RWPE1 (cell line): ENCODE measurements around the gene VRTN.

ENCODE experiments used
- CTCF ChIA-PET: fragments of 350-600 bp; sonication (Branson Sonifier 250); formaldehyde crosslinking; extraction: SDS; loops from one replicate; lab custom pipeline; 2021; lab: Yijun Ruan, JAX
- POLR2A ChIA-PET: fragments of 400-600 bp; formaldehyde crosslinking; extraction: SDS; loops from one replicate; lab custom pipeline; 2020; ENCODE audit warnings: antibody characterized with exemption; ENCODE audit not compliant: low non-redundant PET; lab: Yijun Ruan, JAX
- DNase-seq: peaks from one replicate; pipeline ENCODE4 v3.0.0; 2012; ENCODE audit warnings: low spot score
- H3K27ac ChIP-seq: fragments of 450-650 bp; 2 replicates; pipeline ENCODE4 v1.5.1; 2017
- CTCF ChIP-seq: fragments of 450-650 bp; conservative IDR thresholded peaks from 2 replicates; pipeline ENCODE4 v1.5.1; 2017; ENCODE audit warnings: low read depth, mild to moderate bottlenecking

Gene VRTN

GRCh38 chr14:74347795-74348100 is 523 bp upstream of the VRTN start:
- CTCF ChIA-PET: interaction anchor here (0.6 kb wide), 1 partner anchor 90 kb away, joined by 4 read pairs; no protein-coding TSS in a partner anchor

GRCh38 chr14:74348735-74349463 is 628 bp downstream of the VRTN start:
- TF ChIP-seq CTCF: no peak
- CTCF ChIA-PET: no interaction called here
- no peak for DNase-seq
- no peak overlapping the region for H3K27ac ChIP-seq
- POLR2A ChIA-PET: no interaction called here

More at GRCh38 chr14:74347795-74348100, 523 bp upstream of the VRTN start:
- TF ChIP-seq CTCF: no peak
- no peak for DNase-seq
- H3K27ac ChIP-seq: no peak overlapping the region
- POLR2A ChIA-PET: no interaction called here

GRCh38 chr14:74349757-74350156 is 1.5 kb downstream of the VRTN start:
- H3K27ac ChIP-seq: no peak overlapping the region
- TF ChIP-seq CTCF: no peak
- CTCF ChIA-PET: no interaction called here
- POLR2A ChIA-PET: no interaction called here
- no peak for DNase-seq

GRCh38 chr14:74350211-74350927 is 2.1 kb downstream of the VRTN start:
- CTCF ChIA-PET: interaction anchor here (0.7 kb wide), 1 partner anchor 16 kb away, joined by 3 read pairs; no protein-coding TSS in a partner anchor
- no peak overlapping the region for H3K27ac ChIP-seq
- TF ChIP-seq CTCF: no peak
- POLR2A ChIA-PET: no interaction called here
- DNase-seq: no peak

GRCh38 chr14:74350928-74351323 is 2.7 kb downstream of the VRTN start:
- POLR2A ChIA-PET: no interaction called here
- no peak for TF ChIP-seq CTCF
- H3K27ac ChIP-seq: no peak overlapping the region
- CTCF ChIA-PET: interaction anchor here (0.6 to 0.7 kb wide), 2 partner anchors 9 to 15 kb away, joined by 3 to 4 read pairs; no protein-coding TSS in a partner anchor
- DNase-seq: no peak

GRCh38 chr14:74356892-74357575 is 8.8 kb downstream of the VRTN start:
- H3K27ac ChIP-seq: no peak overlapping the region
- TF ChIP-seq CTCF: no peak
- ChIA-PET POLR2A (no interaction called here), CTCF (interaction anchor here (0.5 kb wide), 1 partner anchor 85 kb away, joined by 3 read pairs; no protein-coding TSS in a partner anchor)
- DNase-seq: no peak
